Fibroblast of mammary gland (primary cell): ENCODE results near the gene PCK1.

ENCODE experiments used
- DNase-seq: peaks from one replicate; pipeline ENCODE4 v3.0.0-alpha.2; 2010; ENCODE audit warnings: low read depth
- H3K4me3 ChIP-seq: 2 replicates; pipeline ENCODE4 v1.5.1; 2011; ENCODE audit warnings: low read depth, mild to moderate bottlenecking, low read length, moderate library complexity; ENCODE audit not compliant: control insufficient read depth
- TF ChIP-seq, protein P1 (sequence below): conservative IDR thresholded peaks from 2 replicates; pipeline ENCODE4 v1.5.1; 2011; ENCODE audit warnings: low read depth, low read length, inconsistent platforms; ENCODE audit not compliant: control insufficient read depth, insufficient read depth

The PCK1 gene

GRCh38 chr20:57566803-57567459 lies 6.0 kb downstream of the PCK1 start:
- TF ChIP-seq, protein P1, sequence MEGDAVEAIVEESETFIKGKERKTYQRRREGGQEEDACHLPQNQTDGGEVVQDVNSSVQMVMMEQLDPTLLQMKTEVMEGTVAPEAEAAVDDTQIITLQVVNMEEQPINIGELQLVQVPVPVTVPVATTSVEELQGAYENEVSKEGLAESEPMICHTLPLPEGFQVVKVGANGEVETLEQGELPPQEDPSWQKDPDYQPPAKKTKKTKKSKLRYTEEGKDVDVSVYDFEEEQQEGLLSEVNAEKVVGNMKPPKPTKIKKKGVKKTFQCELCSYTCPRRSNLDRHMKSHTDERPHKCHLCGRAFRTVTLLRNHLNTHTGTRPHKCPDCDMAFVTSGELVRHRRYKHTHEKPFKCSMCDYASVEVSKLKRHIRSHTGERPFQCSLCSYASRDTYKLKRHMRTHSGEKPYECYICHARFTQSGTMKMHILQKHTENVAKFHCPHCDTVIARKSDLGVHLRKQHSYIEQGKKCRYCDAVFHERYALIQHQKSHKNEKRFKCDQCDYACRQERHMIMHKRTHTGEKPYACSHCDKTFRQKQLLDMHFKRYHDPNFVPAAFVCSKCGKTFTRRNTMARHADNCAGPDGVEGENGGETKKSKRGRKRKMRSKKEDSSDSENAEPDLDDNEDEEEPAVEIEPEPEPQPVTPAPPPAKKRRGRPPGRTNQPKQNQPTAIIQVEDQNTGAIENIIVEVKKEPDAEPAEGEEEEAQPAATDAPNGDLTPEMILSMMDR: no peak
- no peak overlapping the region for H3K4me3 ChIP-seq
- DNase-seq: no peak

DNA sequence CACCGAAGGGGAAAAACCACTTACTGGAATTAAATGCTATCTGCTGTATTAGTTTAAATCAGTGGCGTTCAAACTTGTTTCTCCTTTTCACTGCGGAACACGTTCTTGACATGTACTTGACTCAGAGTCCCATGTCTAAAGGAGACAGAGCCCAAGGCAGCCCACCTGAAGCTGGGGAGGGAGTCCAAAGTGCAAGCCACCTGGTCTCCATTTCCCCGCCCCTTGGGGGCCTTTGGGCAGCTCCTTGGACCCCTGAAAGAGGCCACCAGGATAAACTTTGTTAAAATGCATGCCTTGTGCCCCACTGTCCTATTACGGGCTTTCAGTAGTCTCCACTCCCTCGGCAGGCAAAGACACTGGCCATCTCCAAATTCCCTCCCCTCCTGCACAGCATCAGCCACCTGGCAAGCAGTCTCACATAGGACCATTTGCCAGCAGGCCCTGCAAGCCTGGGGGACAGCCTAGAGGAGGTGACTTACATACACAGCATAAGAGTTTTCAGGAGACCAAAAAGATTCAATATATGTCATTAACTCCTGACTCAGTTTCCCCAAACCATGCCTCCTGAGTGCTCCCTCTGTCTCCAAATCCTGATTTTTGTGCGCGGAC lies 6.7 kb downstream of the PCK1 start:
- no peak overlapping the region for H3K4me3 ChIP-seq
- no peak for DNase-seq
- TF ChIP-seq, protein P1: no peak

DNA sequence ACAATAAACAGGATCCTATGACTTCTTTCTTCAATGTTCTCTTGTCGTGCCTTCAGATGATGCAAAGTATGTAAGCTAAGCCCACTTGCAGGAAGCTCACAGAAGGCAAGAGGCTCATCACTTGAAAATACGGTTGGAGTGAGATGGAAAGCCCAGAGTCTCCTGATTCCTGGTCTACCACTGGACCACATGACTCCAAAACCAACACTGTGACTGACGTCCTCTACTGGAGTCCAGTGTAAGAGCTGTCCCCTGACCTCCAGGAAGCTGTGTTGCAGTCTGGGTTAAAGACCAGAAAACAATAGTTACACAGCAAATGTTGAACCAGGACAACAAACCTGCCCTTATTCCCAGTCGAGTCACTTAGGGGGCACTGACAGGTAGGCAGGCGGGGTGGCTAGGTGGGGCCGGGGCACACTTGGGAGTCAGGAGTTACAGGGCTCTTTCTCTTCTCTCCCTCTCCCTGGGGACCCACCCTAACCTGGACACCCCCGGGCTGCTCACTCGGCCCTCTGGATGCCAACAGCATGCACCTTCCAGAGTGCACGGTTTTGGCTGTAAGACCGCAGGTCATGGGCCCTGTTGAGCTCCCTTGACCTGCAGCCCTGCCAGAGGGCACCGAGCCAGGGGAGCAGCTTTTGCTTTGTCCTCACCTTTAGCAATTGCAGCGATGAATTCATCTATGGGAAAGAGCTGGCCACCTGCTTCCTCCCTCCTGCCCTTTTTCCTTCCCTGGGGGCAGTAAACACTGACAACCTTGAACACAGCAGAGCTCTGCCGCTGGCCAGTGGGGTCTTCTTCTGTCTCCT lies 7.4 kb downstream of the PCK1 start:
- no peak for DNase-seq
- H3K4me3 ChIP-seq: no peak overlapping the region

DNA sequence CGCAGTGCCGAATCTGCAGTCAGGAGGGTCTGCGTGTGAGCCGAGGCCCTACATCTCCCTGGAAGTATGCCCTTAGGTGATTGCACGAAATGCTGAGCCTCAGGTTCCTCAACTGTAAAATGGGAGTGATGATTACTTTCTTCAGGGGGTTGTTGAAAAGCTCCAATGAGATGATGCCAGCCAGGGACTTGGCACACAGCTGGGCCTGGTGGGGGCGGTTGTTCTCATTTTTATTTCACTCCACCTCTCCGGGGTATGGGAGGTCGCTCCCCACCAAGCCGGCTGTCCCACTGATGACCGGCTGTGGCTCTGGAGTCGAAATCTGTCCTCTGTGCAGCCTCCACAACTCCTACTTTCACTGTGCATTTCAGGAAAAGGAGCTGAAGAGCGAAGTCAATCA lies 8.1 kb downstream of the PCK1 start:
- H3K4me3 ChIP-seq: no peak overlapping the region
- DNase-seq: no peak
- TF ChIP-seq, protein P1: no peak

More for the DNA sequence above, 7.4 kb downstream of the PCK1 start:
- TF ChIP-seq, protein P1: no peak

- TF ChIP-seq, protein P1: no peak
- H3K4me3 ChIP-seq: no peak overlapping the region
- DNase-seq: no peak
Measured at GRCh38 chr20:57570145-57570850, 9.4 kb downstream of the PCK1 start.

GRCh38 chr20:57570920-57571319 lies 10.0 kb downstream of the PCK1 start:
- no peak for DNase-seq
- H3K4me3 ChIP-seq: no peak overlapping the region
- TF ChIP-seq, protein P1: no peak
